GM21423 (cell line): ENCODE measurements around the gene MAK.
"Not testable (repeated sequence)": the region's sequence is repeated elsewhere in the genome, so short reads cannot be mapped to it uniquely, and the experiment has no call there.

Experiments
- ATAC-seq: cut with Tn5 transposase; IDR thresholded peaks from one replicate; pipeline ENCODE4 v1.9.1; 2021; ENCODE audit warnings: mild to moderate bottlenecking, moderate library complexity; ENCODE audit not compliant: unreplicated experiment

Gene MAK

GRCh38 chr6:10733151-10733715 lies 105.1 kb downstream of the MAK start:
- no peak for ATAC-seq

GRCh38 chr6:10730254-10730653 lies 108.1 kb downstream of the MAK start:
- no peak for ATAC-seq

GRCh38 chr6:10725716-10726115 lies 112.6 kb downstream of the MAK start:
- no peak for ATAC-seq

- no peak for ATAC-seq
Observed at GRCh38 chr6:10725044-10725443, 113.3 kb downstream of the MAK start.

- no peak for ATAC-seq
Observed at GRCh38 chr6:10723567-10723881, 114.8 kb downstream of the MAK start.

GRCh38 chr6:10722820-10723566 lies 115.3 kb downstream of the MAK start, which contains the start of gene TMEM14C:
Gene TMEM14C (plus strand): TSS chr6:10723070. CDS start chr6:10724614, 1,544 bp downstream.
- peak; percentile 95 for ATAC-seq

GRCh38 chr6:10722570-10722819 lies 115.8 kb downstream of the MAK start:
- no peak for ATAC-seq

- ATAC-seq = no peak
Observed at GRCh38 chr6:10721850-10722569, 116.3 kb downstream of the MAK start.

- not testable (repeated sequence) for ATAC-seq
Observed at GRCh38 chr6:10720960-10721849, 117.1 kb downstream of the MAK start.

GRCh38 chr6:10720265-10720959 lies 117.9 kb downstream of the MAK start:
- ATAC-seq = no peak

- no peak for ATAC-seq
Observed at GRCh38 chr6:10719964-10720264, 118.4 kb downstream of the MAK start.

GRCh38 chr6:10719296-10719963 lies 118.9 kb downstream of the MAK start:
- ATAC-seq = no peak

GRCh38 chr6:10713962-10714361 lies 124.4 kb downstream of the MAK start:
- ATAC-seq = no peak
